AG04449 (cell line): Measurements from ENCODE around the gene HSPA5.
"Not testable (repeated sequence)": the region's sequence is repeated elsewhere in the genome, so short reads cannot be mapped to it uniquely, and the experiment has no call there.

Source experiments
- CTCF ChIA-PET: fragments of 350-600 bp; formaldehyde crosslinking; extraction: SDS; loops from one replicate; lab custom pipeline; 2021; ENCODE audit warnings: antibody characterized with exemption; lab: Yijun Ruan, JAX
- POLR2A ChIA-PET: fragments of 400-600, 350-600 bp; formaldehyde crosslinking; extraction: SDS; loops from one replicate; lab custom pipeline; 2020; ENCODE audit warnings: antibody characterized with exemption, inconsistent platforms; lab: Yijun Ruan, JAX
- DNase-seq: peaks from one replicate; pipeline ENCODE4 v3.0.0-alpha.2; 2010; ENCODE audit warnings: low read depth, low spot score
- H3K4me3 ChIP-seq: 2 replicates; pipeline ENCODE4 v1.5.1; 2011; ENCODE audit warnings: low read depth, mild to moderate bottlenecking, control low read depth, low read length
- TF ChIP-seq, protein P1 (sequence below): IDR thresholded peaks from one replicate; pipeline ENCODE4 v1.5.1; 2011; ENCODE audit warnings: mild to moderate bottlenecking, moderate library complexity, low read length, control low read depth, inconsistent platforms; ENCODE audit not compliant: insufficient read depth; ENCODE audit errors: missing control alignments

The HSPA5 gene

DNA sequence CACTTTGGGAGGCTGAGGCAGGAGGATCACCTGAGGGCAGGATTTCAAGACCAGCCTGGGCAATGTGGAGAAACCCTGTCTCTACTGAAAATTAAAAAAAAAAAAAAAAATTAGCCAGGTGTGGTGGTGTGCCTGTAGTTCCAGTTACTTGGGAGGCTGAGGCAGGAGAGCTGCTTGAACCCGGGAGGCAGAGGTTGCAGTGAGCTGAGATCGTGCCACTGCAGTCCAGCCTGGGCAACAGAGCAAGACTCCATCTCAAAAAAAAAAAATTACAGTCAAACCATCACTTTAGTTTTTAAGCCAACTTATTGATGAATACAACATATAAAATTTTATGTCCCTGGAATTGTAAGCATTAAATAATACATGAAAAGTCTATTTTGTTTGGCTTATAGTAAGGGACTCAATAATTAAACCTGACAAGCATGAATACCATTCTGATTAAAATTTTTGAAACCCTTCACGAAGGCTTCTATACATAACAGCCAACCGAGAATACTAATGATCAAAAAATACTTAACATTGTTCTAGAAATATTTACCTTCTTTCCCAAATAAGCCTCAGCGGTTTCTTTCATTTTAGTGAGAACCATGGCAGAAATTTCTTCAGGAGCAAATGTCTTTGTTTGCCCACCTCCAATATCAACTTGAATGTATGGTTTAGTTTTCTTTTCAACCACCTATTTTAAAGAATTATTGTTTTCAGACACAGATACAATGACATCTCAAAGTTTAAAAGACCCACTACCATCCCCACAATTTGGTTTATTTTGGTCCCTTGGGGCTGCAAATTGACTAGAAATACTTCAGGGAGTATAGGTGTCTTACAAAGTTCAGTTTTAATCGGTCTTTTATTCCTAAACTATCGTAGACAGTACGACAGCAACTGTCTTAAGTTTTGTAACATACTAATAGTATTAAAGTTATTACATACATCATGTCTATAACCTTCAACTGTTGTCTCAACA is 1.2 kb downstream of the HSPA5 start:
- TF ChIP-seq, protein P1, sequence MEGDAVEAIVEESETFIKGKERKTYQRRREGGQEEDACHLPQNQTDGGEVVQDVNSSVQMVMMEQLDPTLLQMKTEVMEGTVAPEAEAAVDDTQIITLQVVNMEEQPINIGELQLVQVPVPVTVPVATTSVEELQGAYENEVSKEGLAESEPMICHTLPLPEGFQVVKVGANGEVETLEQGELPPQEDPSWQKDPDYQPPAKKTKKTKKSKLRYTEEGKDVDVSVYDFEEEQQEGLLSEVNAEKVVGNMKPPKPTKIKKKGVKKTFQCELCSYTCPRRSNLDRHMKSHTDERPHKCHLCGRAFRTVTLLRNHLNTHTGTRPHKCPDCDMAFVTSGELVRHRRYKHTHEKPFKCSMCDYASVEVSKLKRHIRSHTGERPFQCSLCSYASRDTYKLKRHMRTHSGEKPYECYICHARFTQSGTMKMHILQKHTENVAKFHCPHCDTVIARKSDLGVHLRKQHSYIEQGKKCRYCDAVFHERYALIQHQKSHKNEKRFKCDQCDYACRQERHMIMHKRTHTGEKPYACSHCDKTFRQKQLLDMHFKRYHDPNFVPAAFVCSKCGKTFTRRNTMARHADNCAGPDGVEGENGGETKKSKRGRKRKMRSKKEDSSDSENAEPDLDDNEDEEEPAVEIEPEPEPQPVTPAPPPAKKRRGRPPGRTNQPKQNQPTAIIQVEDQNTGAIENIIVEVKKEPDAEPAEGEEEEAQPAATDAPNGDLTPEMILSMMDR = no peak
- ChIA-PET CTCF (no interaction called here), POLR2A (interaction anchor here (1.7 to 2.4 kb wide), 2 partner anchors 11 to 21 kb away, joined by 12 to 24 read pairs; partner anchors contain the start of gene GAPVD1)
- H3K4me3 ChIP-seq = peak overlapping the region; percentile 99
- DNase-seq = no peak

- no peak for DNase-seq
- ChIA-PET POLR2A (interaction anchor here (0.6 kb wide), 1 partner anchor 9 kb away, joined by 3 read pairs; no protein-coding TSS in a partner anchor), CTCF (no interaction called here)
- peak overlapping the region; percentile 99 for H3K4me3 ChIP-seq
- TF ChIP-seq, protein P1 = no peak
Measured at GRCh38 chr9:125238915-125239446, 2.2 kb downstream of the HSPA5 start.

GRCh38 chr9:125238127-125238914 is 2.8 kb downstream of the HSPA5 start:
- CTCF ChIA-PET = no interaction called here
- DNase-seq = no peak
- peak overlapping the region; percentile 99 for H3K4me3 ChIP-seq
- TF ChIP-seq, protein P1 = no peak
- POLR2A ChIA-PET = interaction anchor here (0.6 kb wide), 1 partner anchor 9 kb away, joined by 3 read pairs; no protein-coding TSS in a partner anchor

- DNase-seq, CTCF ChIA-PET: not testable (repeated sequence)
- POLR2A ChIA-PET = interaction anchor here (1.1 kb wide), 1 partner anchor 25 kb away, joined by 3 read pairs; the partner anchor contains the start of gene GAPVD1
- peak overlapping the region; percentile 99 for H3K4me3 ChIP-seq
Measured at GRCh38 chr9:125236520-125237159, 4.5 kb downstream of the HSPA5 start.

- ChIA-PET POLR2A (interaction anchor here (1.1 kb wide), 1 partner anchor 26 kb away, joined by 3 read pairs; the partner anchor contains the start of gene GAPVD1), CTCF (interaction anchor here (1.5 kb wide), 1 partner anchor 139 kb away, joined by 3 read pairs; no protein-coding TSS in a partner anchor)
- DNase-seq = no peak
- H3K4me3 ChIP-seq = peak overlapping the region; percentile 36
- TF ChIP-seq, protein P1 = no peak
Measured at GRCh38 chr9:125235804-125236519, 5.2 kb downstream of the HSPA5 start.

- DNase-seq, H3K4me3 ChIP-seq: not testable (repeated sequence)
- CTCF ChIA-PET = interaction anchor here (1.5 kb wide), 1 partner anchor 141 kb away, joined by 3 read pairs; no protein-coding TSS in a partner anchor
- POLR2A ChIA-PET = interaction anchor here (0.6 to 2.1 kb wide), 4 partner anchors 9 to 28 kb away, joined by 3 to 16 read pairs (median 4); no protein-coding TSS in a partner anchor
Measured at GRCh38 chr9:125234099-125234498, 7.0 kb downstream of the HSPA5 start.
